HG02678 (cell line): ENCODE data around the gene ISYNA1.

Experiments used
- ATAC-seq: cut with Tn5 transposase; IDR thresholded peaks from one replicate; pipeline ENCODE4 v1.9.1; 2021; ENCODE audit warnings: mild to moderate bottlenecking, moderate library complexity; ENCODE audit not compliant: unreplicated experiment

The ISYNA1 gene

GRCh38 chr19:18445262-18445948 lies 7.5 kb upstream of the ISYNA1 start:
- ATAC-seq: no peak

GRCh38 chr19:18444513-18444912 lies 6.6 kb upstream of the ISYNA1 start:
- ATAC-seq: no peak

DNA sequence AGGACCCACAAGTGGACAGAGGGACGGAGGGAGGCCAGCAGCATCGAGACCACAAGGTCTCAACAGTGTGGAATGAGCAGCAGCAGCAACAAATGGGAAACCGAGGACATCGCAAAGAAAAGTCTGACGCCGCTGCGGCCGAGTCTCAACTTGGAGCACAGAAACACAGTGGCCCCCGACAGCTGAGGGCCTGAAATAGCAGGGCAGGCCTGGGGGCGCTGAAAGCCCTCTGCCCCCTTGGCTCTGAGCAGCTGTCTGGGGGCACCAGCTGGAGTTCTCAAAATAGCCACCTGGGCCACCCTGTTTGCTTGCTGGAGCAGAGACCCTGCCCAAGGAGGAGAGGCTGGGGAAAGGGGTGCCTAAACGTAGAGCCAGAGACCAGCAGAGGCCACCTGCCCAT lies 5.9 kb upstream of the ISYNA1 start:
- no peak for ATAC-seq

DNA sequence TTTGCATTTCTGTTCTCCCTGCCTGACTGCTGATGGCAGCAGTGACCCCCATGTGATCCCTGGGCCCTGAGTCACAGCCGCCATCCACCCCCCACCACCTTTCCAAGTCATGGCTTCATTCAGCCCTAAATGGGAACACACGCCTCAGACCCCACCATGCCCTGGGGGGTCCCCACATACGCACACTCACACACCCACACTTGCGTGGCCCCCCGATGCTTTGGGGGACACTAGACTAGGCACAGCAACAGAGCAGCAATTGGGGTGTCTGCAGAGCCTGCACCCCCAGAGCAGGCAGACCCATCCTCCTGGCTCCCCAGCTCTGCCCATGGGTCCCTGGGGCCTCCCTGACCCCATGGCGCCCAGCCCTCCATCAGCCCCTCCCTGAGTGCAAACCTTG lies 5.5 kb upstream of the ISYNA1 start:
- no peak for ATAC-seq

DNA sequence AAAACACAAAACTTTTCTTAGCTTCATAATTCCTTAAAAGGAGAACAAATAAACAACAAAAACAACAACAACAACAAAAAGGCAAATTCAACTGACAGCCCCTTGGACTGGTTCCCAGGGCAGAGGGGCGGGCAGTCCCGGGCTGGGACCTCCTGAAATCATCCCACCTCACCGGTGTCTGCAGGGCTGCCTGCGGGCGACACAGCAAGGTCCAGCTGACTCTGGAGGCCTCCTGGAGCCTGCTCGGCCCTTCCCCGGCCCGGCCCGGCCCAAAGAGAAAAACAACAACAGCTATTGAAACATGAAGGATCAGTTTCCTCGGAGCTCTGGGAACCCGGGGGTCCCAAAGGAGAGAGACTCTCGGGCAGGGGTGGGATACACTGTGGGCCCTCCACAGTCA lies 5.0 kb upstream of the ISYNA1 start:
- no peak for ATAC-seq

- no peak for ATAC-seq
These were observed 4.2 kb upstream of the ISYNA1 start for GRCh38 chr19:18441804-18442788.

DNA sequence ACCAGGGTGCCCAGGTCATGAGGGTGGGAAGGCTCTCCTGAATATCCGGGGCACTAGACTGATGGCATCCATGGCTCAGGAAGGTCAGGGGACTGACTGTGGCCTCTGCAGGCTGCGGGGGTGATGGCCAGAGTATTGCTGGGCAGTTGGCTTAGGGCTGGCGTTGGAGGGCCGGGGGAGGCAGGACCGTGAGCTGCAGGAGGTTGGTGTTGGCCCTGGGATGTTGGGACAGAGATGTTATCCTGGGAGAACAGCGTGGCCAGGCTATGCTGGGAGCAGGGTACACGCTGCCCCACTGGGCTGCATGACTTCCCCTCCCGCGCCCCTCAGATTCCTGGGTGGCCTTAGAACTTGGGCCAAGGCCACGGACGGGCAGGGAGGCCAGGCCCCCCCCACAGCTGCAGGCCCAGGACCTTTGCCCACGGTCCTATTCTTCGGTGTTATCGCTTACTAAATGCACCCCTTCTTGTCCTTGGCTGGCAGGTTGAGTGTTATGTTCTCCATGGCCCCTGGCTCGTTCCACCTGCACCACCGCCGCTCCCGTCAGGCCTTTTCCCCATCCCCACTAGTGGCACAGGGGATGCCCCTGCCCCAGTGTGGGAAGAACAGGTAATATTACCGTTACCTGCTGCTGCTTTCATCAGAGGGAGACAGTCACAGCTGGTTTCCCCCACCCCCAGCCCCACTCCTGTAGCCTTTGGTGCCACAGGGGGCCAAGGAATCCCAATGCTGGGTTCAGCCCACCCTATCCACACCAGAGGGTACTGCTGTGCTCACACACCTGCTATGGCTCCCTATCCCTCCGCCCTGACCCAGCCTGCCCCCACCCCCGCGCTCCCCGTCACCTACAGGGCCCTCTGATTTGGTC lies 3.2 kb upstream of the ISYNA1 start:
- ATAC-seq: no peak

- no peak for ATAC-seq
These were observed 2.5 kb upstream of the ISYNA1 start for GRCh38 chr19:18440415-18440877.

DNA sequence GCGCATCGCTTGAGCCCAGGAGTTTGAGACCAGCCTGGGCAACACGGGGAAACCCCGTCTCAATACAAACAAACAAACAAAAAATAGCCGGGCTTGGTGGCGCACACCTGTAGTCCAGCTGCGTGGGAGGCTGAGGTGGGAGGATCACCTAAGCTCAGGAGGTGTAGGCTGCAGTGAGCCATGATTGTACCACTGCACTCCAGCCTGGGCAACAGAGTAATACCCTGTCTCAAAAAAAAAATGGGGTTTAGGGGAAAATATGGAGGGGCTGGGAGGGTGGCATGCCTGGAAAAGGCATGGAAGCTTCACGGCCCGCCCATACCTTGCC lies 1.9 kb upstream of the ISYNA1 start:
- ATAC-seq: no peak

DNA sequence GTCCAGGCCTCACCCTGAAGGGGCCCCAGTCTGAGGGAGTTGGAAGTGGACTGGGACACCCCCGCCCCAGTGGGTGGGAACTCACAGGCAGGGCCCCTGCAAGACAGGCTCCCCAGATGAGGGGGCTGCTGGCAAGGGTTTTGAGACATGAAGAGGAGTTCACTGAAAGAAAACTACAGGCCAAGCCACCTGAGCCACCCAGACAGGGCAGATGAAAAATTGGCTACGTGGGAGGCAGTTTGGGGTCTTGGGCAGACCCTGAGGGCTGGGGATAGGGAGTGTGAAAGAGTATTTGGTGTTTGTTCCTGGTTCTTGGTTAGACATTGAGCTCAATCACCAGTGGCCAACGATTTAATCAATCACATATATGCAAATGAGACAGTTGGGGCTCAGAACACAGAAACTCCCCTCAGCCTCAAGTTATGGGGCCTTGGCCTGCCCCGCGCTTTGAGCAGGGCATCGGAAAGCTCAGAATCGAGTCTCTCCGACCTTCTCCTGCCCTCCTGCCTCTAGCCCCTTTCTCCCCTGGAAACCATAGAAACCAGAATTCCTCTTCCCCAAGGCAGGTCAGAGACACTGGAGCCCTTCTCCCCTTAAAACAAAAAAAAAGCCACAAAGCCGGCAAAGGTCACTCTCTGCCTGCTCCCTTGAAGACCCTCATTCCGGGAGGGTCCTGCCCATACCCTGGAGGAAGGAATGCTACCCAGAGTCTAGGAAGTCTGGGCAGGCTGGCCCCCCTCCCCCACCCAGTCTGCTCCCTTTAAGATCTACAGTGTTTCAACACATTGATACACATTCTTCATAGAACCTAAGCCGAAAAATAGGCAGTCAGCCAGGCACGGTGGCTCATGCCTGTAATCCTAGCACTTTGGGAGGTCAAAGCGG lies 1.3 kb upstream of the ISYNA1 start:
- no peak for ATAC-seq

GRCh38 chr19:18438331-18439024 lies 545 bp upstream of the ISYNA1 start:
- no peak for ATAC-seq

- peak; percentile 54 for ATAC-seq
These were observed 1.1 kb downstream of the ISYNA1 start for GRCh38 chr19:18436671-18437490.

DNA sequence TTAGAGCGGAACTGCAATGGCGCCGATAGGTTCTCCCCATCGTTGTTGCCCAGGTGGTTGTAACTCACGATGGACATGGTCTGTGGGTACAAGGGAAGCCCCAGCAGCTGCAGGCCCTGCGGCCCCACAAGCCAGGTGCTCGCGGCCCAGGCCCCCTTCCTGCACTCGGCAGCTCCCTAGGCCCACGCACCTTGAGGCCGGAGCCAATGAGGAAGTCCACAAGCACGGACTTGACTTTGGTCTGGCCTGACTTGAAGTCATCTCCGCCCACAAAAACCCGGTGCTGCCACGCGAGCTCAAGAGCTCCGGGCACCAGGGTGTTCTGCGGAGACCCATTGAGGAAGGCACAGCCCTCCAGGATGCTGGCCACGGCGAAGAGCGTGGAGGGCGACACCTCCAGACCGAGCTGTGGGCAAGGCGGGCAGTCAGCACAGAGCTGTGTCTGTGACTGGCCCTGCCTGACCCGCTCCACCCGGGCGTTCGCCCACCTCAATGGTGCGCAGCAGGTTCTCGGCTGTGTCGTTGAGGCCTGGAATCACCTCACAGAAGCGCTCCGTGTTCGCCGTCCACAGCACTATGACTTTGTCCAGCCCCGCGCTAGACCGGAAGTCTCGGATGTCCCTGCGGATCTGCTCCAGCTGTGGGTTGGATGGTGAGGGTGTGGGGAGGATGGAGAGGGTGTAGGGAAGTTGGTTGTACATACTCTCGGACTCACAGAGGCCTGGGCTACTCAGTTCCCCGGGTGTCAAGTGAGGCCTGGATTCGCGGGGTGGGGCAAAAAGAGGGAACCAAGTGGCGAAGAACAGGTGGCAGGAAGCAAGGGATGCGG lies 1.9 kb downstream of the ISYNA1 start:
- ATAC-seq: no peak

DNA sequence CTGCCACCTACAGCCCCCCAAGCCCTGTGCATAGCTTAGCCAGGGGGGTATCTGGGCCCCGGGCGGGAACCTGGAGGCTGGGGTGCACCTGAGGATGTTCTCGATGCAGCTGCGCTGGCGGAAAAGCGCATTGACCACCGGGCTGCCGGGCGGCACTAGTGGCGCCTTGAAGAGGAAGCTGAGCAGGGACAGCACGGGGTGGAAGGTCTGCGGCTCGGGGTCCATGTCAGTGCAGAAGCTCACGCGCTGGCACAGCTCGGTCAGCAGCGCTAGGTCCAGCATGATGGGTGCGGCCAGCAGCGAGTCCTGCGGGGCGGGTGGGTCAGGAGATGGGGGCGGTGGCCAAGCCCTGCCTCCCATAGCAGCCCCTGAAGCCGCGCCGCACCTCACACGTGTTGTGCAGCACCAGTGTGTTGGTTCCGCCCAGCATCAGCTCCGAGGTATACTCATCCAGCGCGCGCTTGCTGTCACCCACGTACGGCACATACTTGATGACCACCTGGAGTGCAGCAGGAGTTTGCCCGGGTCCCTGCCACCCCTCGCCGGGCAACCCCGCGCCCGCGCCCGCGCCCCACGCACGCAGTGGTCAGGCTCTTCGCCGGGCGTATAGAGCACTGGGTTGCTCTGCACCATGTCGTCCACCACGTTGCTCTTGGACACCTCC lies 2.6 kb downstream of the ISYNA1 start:
- no peak for ATAC-seq

DNA sequence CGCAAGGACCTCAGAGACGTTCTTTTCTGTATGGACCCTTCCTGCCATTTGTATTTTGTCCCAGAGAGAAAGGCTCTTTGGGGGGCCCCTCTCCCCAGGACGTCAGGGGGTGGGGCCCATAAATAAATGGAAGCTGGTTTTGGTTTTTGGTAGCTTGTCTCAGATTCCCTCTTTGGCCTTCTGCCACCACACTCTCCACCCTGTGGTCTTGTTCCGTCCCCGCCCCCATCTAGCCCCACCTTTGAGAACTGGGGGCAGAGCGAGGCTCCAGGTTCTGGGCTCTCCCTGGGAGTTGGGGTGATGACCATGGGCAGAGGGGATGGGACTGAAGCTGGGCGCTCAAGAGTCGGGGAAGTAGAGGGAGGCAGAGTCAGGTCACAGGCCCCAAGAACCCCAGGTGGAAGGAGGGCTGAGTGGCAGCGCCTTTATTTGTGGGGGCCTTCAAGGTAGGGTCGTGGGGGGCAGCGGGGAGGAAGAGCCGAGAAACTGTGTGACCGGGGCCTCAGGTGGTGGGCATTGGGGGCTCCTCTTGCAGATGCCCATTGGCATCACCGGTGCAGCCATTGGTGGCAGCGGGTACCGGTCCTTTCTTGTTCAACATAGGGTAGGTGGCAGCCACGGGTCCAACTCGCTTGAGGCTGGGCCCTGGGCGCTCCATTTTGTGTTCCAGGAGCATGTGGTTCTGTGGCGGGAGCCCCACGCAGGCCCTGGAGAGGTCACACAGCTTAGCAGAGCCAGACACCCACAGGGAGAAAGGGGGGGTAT lies 3.3 kb downstream of the ISYNA1 start:
- ATAC-seq: no peak

DNA sequence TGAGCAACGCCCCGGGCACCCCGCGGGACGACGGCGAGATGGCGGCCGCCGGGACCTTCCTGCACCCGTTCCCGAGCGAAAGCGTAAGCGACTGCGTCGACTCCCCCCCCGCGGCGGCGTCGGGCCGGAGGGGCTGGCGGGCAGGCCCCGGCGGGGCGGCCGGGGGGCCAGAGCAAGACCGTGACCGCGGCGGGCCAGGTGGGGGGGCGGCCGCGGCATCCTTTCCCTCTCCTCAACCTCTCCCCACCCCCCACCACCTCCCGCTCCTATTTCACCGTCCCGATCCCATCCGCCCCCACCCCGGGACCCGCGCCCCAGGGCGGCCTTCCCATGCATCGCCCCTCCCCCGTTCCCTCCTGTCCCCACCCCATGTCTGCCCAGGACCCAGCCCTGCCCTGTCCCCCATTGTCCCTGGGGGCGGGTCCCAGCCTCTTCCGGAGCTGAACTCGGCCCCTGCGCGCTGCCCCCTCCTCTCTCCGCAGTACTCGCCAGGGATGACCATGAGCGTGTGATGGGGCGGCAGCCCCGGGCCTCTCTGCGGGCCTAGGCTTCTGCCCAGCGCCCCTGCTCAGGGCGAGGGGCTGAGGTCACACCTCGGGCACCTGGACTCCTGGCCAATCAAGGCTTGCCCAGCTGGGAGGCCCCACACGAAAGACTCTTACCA lies 4.1 kb downstream of the ISYNA1 start:
- no peak for ATAC-seq
